ENCODE results near the gene TRAF1.

DNA sequence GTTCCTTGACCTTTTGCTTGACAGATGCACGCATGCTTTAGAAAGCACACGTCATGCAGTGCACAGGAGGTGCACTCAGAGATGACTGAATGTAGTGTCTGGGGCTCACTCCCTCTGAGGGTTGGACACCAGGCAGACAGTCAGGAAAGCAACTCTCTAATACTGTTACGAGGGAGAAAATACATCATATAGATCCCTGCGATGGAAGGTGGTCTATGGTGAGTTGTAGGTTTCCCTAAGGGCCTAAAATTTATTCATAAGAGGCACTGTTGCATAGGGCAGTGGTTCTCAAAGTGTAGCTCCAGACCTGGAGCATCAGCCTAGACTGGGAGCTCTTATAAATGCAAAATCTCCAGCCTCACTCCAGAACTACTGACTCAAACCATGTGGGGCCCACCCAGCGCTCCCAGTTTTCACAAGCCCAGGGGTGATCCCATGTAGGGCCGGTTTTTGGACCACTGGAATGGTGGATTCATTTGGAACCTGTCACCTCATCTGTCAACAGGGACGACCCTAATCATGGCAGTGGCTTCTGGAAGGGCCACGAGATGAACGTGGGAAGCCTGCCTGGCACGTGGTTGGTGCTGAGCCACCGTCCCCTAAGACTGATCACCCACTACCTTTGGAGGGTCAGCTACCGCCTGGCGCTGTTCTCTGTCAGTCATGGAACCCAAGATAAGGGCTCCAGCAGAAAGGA, 32.8 kb downstream of the TRAF1 start:
- no peak for TF ChIP-seq CTCF (IDR thresholded peaks at IDR 0.05; ENCODE audit: low read depth, low read length)
- TF ChIP-seq, protein P1, sequence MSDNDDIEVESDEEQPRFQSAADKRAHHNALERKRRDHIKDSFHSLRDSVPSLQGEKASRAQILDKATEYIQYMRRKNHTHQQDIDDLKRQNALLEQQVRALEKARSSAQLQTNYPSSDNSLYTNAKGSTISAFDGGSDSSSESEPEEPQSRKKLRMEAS (IDR thresholded peaks at IDR 0.05; ENCODE audit: low read depth, low read length) = no peak

Data from NB4 (cell line).